GM19035 (cell line): ENCODE measurements around the gene C7orf25.
A peak's percentile ranks its signal among the peaks of the same experiment; 100 is the strongest.

Experiments
- ATAC-seq: cut with Tn5 transposase; IDR thresholded peaks from one replicate; pipeline ENCODE4 v1.9.1; 2021; ENCODE audit not compliant: unreplicated experiment

Gene C7orf25

GRCh38 chr7:42880392-42880791 lies 31.5 kb downstream of the C7orf25 start:
- ATAC-seq: no peak

GRCh38 chr7:42878303-42878702 lies 33.6 kb downstream of the C7orf25 start:
- no peak for ATAC-seq

DNA sequence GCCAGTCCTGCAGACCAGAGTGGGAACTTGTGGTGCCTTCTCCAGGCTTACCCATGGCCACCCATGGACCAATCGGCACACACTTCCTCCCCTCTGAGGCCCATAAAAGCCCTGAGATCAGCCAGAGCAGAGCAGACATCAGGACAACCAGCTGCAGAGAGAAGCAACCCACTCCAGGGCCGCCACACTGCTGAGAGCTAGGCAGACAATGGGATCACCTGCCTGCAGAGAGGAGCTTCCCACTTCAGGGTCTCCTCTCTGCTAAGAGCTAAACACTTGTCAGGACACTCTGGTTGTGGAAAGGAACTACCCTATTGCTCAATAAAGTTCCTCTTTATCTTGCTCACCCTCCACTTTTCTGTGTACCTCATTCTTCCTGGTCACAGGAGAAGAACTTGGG lies 34.0 kb downstream of the C7orf25 start:
- ATAC-seq: no peak

DNA sequence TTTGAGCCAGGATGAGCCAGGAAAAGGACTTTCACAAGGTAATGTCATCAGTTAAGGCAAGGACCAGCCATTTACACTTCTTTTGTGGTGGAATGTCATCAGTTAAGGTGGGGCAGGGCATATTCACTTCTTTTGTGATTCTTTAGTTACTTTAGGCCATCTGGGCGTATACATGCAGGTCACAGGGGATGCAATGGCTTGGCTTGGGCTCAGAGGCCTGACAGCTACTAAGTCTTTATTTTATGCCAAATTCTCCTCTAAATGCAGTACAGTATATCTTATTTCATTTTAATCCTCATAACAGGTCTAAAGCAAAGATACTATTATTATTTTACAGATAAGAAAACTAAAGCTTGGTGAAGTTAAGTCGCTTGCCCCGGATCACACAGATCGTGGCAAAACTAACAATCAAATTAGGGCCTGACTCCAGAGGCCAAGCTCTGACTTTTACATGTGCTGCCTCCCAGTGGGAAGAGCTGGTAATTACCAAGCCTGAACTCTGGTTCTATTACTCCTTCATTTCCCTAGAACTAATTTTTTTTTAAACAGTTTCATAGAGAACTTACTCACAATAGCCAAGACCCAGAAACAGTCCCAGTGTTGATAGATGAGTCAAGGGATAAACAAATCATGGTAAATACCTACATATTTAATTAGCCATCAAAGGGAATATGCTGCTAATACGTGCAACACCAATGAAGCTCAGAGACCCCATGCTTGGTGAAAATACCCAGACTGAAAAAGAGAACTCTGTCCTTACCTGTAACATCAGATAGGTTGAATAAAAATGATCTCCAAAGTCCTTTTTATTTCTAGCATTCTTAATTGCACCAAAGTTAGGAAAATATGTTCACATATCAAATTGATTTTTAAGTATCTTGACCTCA lies 35.4 kb downstream of the C7orf25 start:
- ATAC-seq: no peak

DNA sequence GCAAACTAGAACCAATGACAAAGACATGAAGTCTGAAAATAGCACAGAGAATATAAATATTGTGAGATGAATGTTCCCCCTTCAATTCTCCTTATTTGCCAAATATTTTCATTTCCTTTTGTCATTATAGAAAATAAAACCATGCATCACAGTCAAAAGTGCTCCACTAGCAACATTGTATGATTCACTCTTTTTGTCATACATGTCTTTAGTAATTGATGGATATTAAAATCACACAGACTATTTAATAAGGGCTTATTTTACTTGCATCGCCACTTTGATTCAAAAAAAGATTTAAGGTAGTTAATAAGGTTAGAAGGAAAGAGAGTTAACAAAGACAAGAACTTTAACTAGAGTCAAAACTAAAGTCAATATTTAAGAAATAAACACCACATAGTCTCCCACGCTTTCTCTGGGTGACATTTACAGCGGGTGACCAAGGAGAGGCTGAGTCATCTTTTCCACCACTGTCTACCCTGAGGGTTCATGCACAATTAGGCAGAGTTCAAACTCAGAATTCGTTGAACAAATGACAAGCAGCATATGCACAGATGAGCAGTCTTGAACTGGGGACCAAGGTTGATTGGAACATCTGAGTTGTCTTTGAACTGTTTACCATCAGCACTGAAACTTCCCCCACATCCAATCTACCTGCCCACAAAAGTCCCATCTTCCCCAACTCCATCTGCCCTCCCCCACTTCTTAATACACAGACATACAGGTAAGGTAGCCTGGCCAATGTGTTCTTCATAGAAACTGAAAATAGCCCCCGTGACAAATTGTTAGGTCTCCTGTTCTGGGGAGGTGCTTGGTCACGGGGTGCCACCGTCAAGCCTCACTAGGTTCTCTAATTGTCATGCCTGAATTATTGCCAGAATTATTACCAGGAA lies 42.5 kb downstream of the C7orf25 start:
- peak; percentile 97 for ATAC-seq

- ATAC-seq: no peak
Observed at GRCh38 chr7:42868480-42868879, 43.4 kb downstream of the C7orf25 start.
